Measurements from ENCODE around the gene TMPRSS3.
A peak's percentile ranks its signal among the peaks of the same experiment; 100 is the strongest.

The TMPRSS3 gene

GRCh38 chr21:42395905-42396651, at the start of gene TMPRSS3:
TSS of gene TMPRSS3 (minus strand) at chr21:42396052. CDS start at chr21:42395417, 635 bp downstream.
- DNase-seq (ENCODE audit: low spot score): no peak

- no peak for DNase-seq (ENCODE audit: low spot score)
These were observed 49.5 kb upstream of the TMPRSS3 start for GRCh38 chr21:42445311-42445710.

- no peak for DNase-seq (ENCODE audit: low spot score)
These were observed 48.9 kb upstream of the TMPRSS3 start for GRCh38 chr21:42444745-42445059.

- DNase-seq (ENCODE audit: low spot score): no peak
These were observed 48.3 kb upstream of the TMPRSS3 start for GRCh38 chr21:42443876-42444744.

GRCh38 chr21:42443181-42443785, 47.4 kb upstream of the TMPRSS3 start:
- DNase-seq (ENCODE audit: low spot score): no peak

GRCh38 chr21:42441963-42442362, 46.1 kb upstream of the TMPRSS3 start:
- no peak for DNase-seq (ENCODE audit: low spot score)

- no peak for DNase-seq (ENCODE audit: low spot score)
These were observed 44.4 kb upstream of the TMPRSS3 start for GRCh38 chr21:42440187-42440792.

GRCh38 chr21:42439284-42440186, 43.7 kb upstream of the TMPRSS3 start:
- no peak for DNase-seq (ENCODE audit: low spot score)

GRCh38 chr21:42438316-42439205, 42.7 kb upstream of the TMPRSS3 start:
- no peak for DNase-seq (ENCODE audit: low spot score)

- peak; percentile 33 for DNase-seq (ENCODE audit: low spot score)
These were observed 41.9 kb upstream of the TMPRSS3 start for GRCh38 chr21:42437786-42438185.

GRCh38 chr21:42436914-42437313, 41.1 kb upstream of the TMPRSS3 start:
- no peak for DNase-seq (ENCODE audit: low spot score)

GRCh38 chr21:42435833-42436232, 40.0 kb upstream of the TMPRSS3 start:
- DNase-seq (ENCODE audit: low spot score): no peak

- no peak for DNase-seq (ENCODE audit: low spot score)
These were observed 39.5 kb upstream of the TMPRSS3 start for GRCh38 chr21:42435401-42435800.

- no peak for DNase-seq (ENCODE audit: low spot score)
These were observed 39.0 kb upstream of the TMPRSS3 start for GRCh38 chr21:42434884-42435283.

GRCh38 chr21:42433946-42434551, 38.2 kb upstream of the TMPRSS3 start:
- DNase-seq (ENCODE audit: low spot score): peak; percentile 40

GRCh38 chr21:42432695-42433094, 36.8 kb upstream of the TMPRSS3 start:
- DNase-seq (ENCODE audit: low spot score): no peak

- DNase-seq (ENCODE audit: low spot score): no peak
These were observed 35.3 kb upstream of the TMPRSS3 start for GRCh38 chr21:42431196-42431595.

- DNase-seq (ENCODE audit: low spot score): no peak
These were observed 34.7 kb upstream of the TMPRSS3 start for GRCh38 chr21:42430521-42430920.

GRCh38 chr21:42429856-42430255, 34.0 kb upstream of the TMPRSS3 start:
- no peak for DNase-seq (ENCODE audit: low spot score)

GRCh38 chr21:42429021-42429420, 33.2 kb upstream of the TMPRSS3 start:
- DNase-seq (ENCODE audit: low spot score): no peak
